IMR-90 (cell line): ENCODE results near the gene AKAP6. TPM values are rescaled to one million over a fixed set of nuclear protein-coding genes. Genes with fewer than 3 reads are reported as not detected.

Experiments
- ATAC-seq: fragments of 200-7000 bp; cut with Tn5 transposase; 2 replicates; pipeline ENCODE4 v1.9.1; 2020; ENCODE audit warnings: low read depth, mild to moderate bottlenecking, moderate library complexity
- BruUV-seq: library from RNA; stranded (reverse); fragments of 400-500 nt; replicated peaks from 2 replicates; lab custom pipeline; 2021; lab: Mats Ljungman, UMichigan
- CTCF ChIA-PET: fragments of 300-600 bp; formaldehyde crosslinking; extraction: SDS; loops from one replicate; lab custom pipeline; 2021; ENCODE audit warnings: antibody characterized with exemption; lab: Yijun Ruan, JAX
- POLR2A ChIA-PET: fragments of 300-600 bp; sonication (Branson Sonifier 250); formaldehyde crosslinking; loops from one replicate; lab custom pipeline; 2022; ENCODE audit warnings: antibody characterized with exemption; ENCODE audit not compliant: unreplicated experiment; lab: Charles Lee
- DNase-seq: peaks from one replicate; pipeline ENCODE4 v3.0.0; 2013
- H2AFZ ChIP-seq: replicated peaks from 2 replicates; pipeline ENCODE3; 2013; ENCODE audit warnings: low read length, mild to moderate bottlenecking; ENCODE audit not compliant: poor library complexity
- H2AK5ac ChIP-seq: 2 replicates; pipeline ENCODE4 v1.6.1; 2013; ENCODE audit warnings: low read depth, low read length, inconsistent platforms
- H2AK9ac ChIP-seq: replicated peaks from 2 replicates; pipeline ENCODE3; 2013; ENCODE audit warnings: mild to moderate bottlenecking, low read depth, low read length, moderate library complexity; ENCODE audit not compliant: poor library complexity
- H2BK120ac ChIP-seq: 2 replicates; pipeline ENCODE4 v1.6.1; 2013; ENCODE audit warnings: low read depth, low read length, inconsistent platforms
- H2BK15ac ChIP-seq: 3 replicates; pipeline ENCODE4 v1.6.1; 2013; ENCODE audit warnings: low read depth, low read length, inconsistent platforms
- H2BK20ac ChIP-seq: 2 replicates; pipeline ENCODE4 v1.6.1; 2013; ENCODE audit warnings: low read depth, mild to moderate bottlenecking, inconsistent platforms, low read length, moderate library complexity
- H2BK5ac ChIP-seq: 2 replicates; pipeline ENCODE4 v1.6.1; 2013; ENCODE audit warnings: mild to moderate bottlenecking, low read depth, low read length, inconsistent platforms; ENCODE audit not compliant: poor library complexity, severe bottlenecking
- H3K14ac ChIP-seq: replicated peaks from 2 replicates; pipeline ENCODE4 v1.6.1; 2013; ENCODE audit warnings: low read depth, low read length, inconsistent platforms
- H3K18ac ChIP-seq: 2 replicates; pipeline ENCODE4 v1.6.1; 2013; ENCODE audit warnings: low read depth, low read length, control low read depth
- H3K23ac ChIP-seq: 2 replicates; pipeline ENCODE4 v1.6.1; 2013; ENCODE audit warnings: low read depth, low read length, inconsistent platforms
- H3K27ac ChIP-seq: 2 replicates; pipeline ENCODE4 v1.5.1; 2013; ENCODE audit warnings: mild to moderate bottlenecking, control low read depth, low read length; ENCODE audit not compliant: insufficient read depth
- H3K27me3 ChIP-seq: 2 replicates; pipeline ENCODE4 v1.6.1; 2013; ENCODE audit warnings: low read length; ENCODE audit not compliant: control insufficient read depth, insufficient read depth
- H3K36me3 ChIP-seq: 2 replicates; pipeline ENCODE4 v1.6.1; 2013; ENCODE audit warnings: low read length, mixed read lengths; ENCODE audit not compliant: control insufficient read depth, insufficient read depth
- H3K4ac ChIP-seq: 2 replicates; pipeline ENCODE4 v1.6.1; 2013; ENCODE audit warnings: low read depth, low read length, inconsistent platforms
- H3K4me1 ChIP-seq: 2 replicates; pipeline ENCODE4 v1.6.1; 2013; ENCODE audit warnings: low read length, mixed read lengths; ENCODE audit not compliant: control insufficient read depth, insufficient read depth
- H3K4me2 ChIP-seq: 2 replicates; pipeline ENCODE4 v1.6.1; 2013; ENCODE audit warnings: low read depth, mild to moderate bottlenecking, control low read depth, low read length, moderate library complexity
- H3K4me3 ChIP-seq: 2 replicates; pipeline ENCODE4 v1.5.1; 2013; ENCODE audit warnings: low read depth, mild to moderate bottlenecking, control low read depth, low read length, moderate library complexity; ENCODE audit not compliant: insufficient read depth
- H3K56ac ChIP-seq: 2 replicates; pipeline ENCODE4 v1.6.1; 2013; ENCODE audit warnings: low read length, inconsistent platforms; ENCODE audit not compliant: insufficient read depth; ENCODE audit errors: extremely low read depth
- H3K79me1 ChIP-seq, 2 experiments: 2 replicates each; pipeline ENCODE4 v1.6.1; 2013; ENCODE audit warnings: low read length in 2 of 2, inconsistent platforms in 1 of 2, low read depth in 1 of 2
- H3K9ac ChIP-seq: 2 replicates; pipeline ENCODE4 v1.6.1; 2013; ENCODE audit warnings: low read depth, low read length, control low read depth
- H3K9me1 ChIP-seq: 2 replicates; pipeline ENCODE4 v1.6.1; 2013; ENCODE audit warnings: low read length, inconsistent platforms; ENCODE audit not compliant: insufficient read depth
- H3K9me3 ChIP-seq: 2 replicates; pipeline ENCODE4 v1.6.1; 2013; ENCODE audit warnings: low read length; ENCODE audit not compliant: control insufficient read depth, insufficient read depth
- H4K20me1 ChIP-seq: 2 replicates; pipeline ENCODE4 v1.6.1; 2013; ENCODE audit warnings: low read length, inconsistent platforms; ENCODE audit not compliant: insufficient read depth
- H4K5ac ChIP-seq: 2 replicates; pipeline ENCODE4 v1.6.1; 2013; ENCODE audit warnings: mild to moderate bottlenecking, low read depth, low read length, control low read depth
- H4K8ac ChIP-seq, 2 experiments: 2 replicates each; pipeline ENCODE4 v1.6.1; 2013; ENCODE audit warnings: low read depth in 2 of 2, low read length in 2 of 2, control low read depth in 1 of 2, inconsistent platforms in 1 of 2
- H4K91ac ChIP-seq: 2 replicates; pipeline ENCODE4 v1.6.1; 2013; ENCODE audit warnings: low read depth, low read length, inconsistent platforms; ENCODE audit not compliant: insufficient read depth
- BHLHE40 ChIP-seq: fragments of 150-350 bp; IDR thresholded peaks from 2 replicates; pipeline ENCODE4 v1.6.1; 2016; ENCODE audit warnings: mild to moderate bottlenecking, low read depth, low read length
- CEBPB ChIP-seq: IDR thresholded peaks from 2 replicates; pipeline ENCODE4 v1.6.1; 2012; ENCODE audit warnings: low read depth, low read length, improper control_type of control experiment
- CHD1 ChIP-seq: IDR thresholded peaks from 2 replicates; pipeline ENCODE4 v1.6.1; 2012; ENCODE audit warnings: low read depth, low read length, improper control_type of control experiment
- CTCF ChIP-seq: conservative IDR thresholded peaks from 2 replicates; pipeline ENCODE4 v1.5.1; 2012; ENCODE audit warnings: mild to moderate bottlenecking, low read depth, low read length, improper control_type of control experiment
- ELK1 ChIP-seq: fragments of 150-350 bp; IDR thresholded peaks from 2 replicates; pipeline ENCODE4 v1.6.1; 2016; ENCODE audit warnings: low read depth, mild to moderate bottlenecking, low read length, moderate library complexity, borderline replicate concordance
- MXI1 ChIP-seq: IDR thresholded peaks from 2 replicates; pipeline ENCODE4 v1.6.1; 2012; ENCODE audit warnings: low read depth, mild to moderate bottlenecking, low read length, moderate library complexity, borderline replicate concordance
- RCOR1 ChIP-seq: IDR thresholded peaks from 2 replicates; pipeline ENCODE4 v1.6.1; 2012; ENCODE audit warnings: mild to moderate bottlenecking, low read length, improper control_type of control experiment; ENCODE audit not compliant: insufficient replicate concordance
- USF2 ChIP-seq: fragments of 150-350 bp; IDR thresholded peaks from 2 replicates; pipeline ENCODE4 v1.6.1; 2017; ENCODE audit warnings: mild to moderate bottlenecking, antibody characterized with exemption, low read length, low read depth
- WGBS, 2 experiments: methylation state at CpG; one replicate each; pipeline versions ENCODE4 v1.1.5 to v1.1.7; 2013; ENCODE audit warnings: missing lambda C conversion rate in 2 of 2; ENCODE audit not compliant: insufficient read length in 1 of 2; ENCODE audit errors: extremely low coverage in 2 of 2; 5-methylcytosine and 5-hydroxymethylcytosine counted together
- dilution Hi-C: fragments of 300-500 bp; cut with HindIII; formaldehyde crosslinking; loops from one replicate; pipeline ENCODE4 v1.14.3; 2018; ENCODE audit warnings: low sequenced_read_pairs; ENCODE audit not compliant: unreplicated experiment
- in situ Hi-C: fragments of 300-500 bp; cut with MboI; formaldehyde crosslinking; loops from 3 replicates; pipeline ENCODE4 v1.14.3; 2019; ENCODE audit warnings: low sequenced_read_pairs, inconsistent platforms, mixed read lengths
- intact Hi-C: fragments of 100-400 bp; cut with micrococcal nuclease; formaldehyde crosslinking; loops from 2 replicates; pipeline ENCODE4 v1.10.0; 2022
- polyA plus RNA-seq, 3 experiments: library from polyadenylated mRNA; depleted of rRNA; stranded (reverse); fragments of >200 nt; gene quantifications; 2 replicates each; pipeline ENCODE4 v1.2.3, GENCODE V29; 2012; ENCODE audit warnings: low replicate concordance in 1 of 3
- total RNA-seq: library from RNA; depleted of rRNA; stranded (reverse); fragments of >200 nt; gene quantifications from 2 replicates; pipeline ENCODE4 v1.2.3, GENCODE V29; 2012

The AKAP6 gene
- total and polyA plus RNA-seq, 2 of the 4 experiments (the other 2 are of a cell fraction): 0.22 to 1.6 TPM

GRCh38 chr14:32677129-32677780 is 348.2 kb downstream of the AKAP6 start:
- no peak overlapping the region for H4K5ac ChIP-seq
- no peak overlapping the region for H2BK120ac ChIP-seq
- TF ChIP-seq MXI1: no peak
- TF ChIP-seq ELK1: no peak
- no peak for TF ChIP-seq BHLHE40
- TF ChIP-seq CEBPB: no peak
- no peak for TF ChIP-seq RCOR1
- TF ChIP-seq CHD1: no peak
- no peak for TF ChIP-seq CTCF
- no peak for TF ChIP-seq USF2
- no peak overlapping the region for H3K14ac ChIP-seq
- no peak overlapping the region for H3K4me2 ChIP-seq
- no TSS peak for BruUV-seq
- H3K4ac ChIP-seq: no peak overlapping the region
- no peak overlapping the region for H2BK5ac ChIP-seq
- no peak overlapping the region for H4K8ac ChIP-seq
- no peak overlapping the region for H3K4me3 ChIP-seq
- intact Hi-C loops (no loop called here), dilution Hi-C loops (no loop called here), in situ Hi-C loops (no loop called here)
- no peaks in the 10 kb centered on the region for H3K36me3 ChIP-seq
- H2BK20ac ChIP-seq: no peak overlapping the region
- peaks cover 2% of the 10 kb centered on the region; the same call in 1 of the 2 replicates for H3K27me3 ChIP-seq
- no peaks in the 10 kb centered on the region for H3K4me1 ChIP-seq
- no peak for ATAC-seq
- H3K18ac ChIP-seq: no peak overlapping the region
- H3K9ac ChIP-seq: no peak overlapping the region
- H3K79me1 ChIP-seq: no peaks in the 10 kb centered on the region
- H2AK9ac ChIP-seq: no peak overlapping the region
- no peaks in the 10 kb centered on the region for H3K9me1 ChIP-seq
- no CpG with 5 or more reads among the region's 5 CpGs for WGBS, 2 experiments
- POLR2A ChIA-PET: no interaction called here
- H2AK5ac ChIP-seq: no peak overlapping the region
- DNase-seq: no peak
- no peaks in the 10 kb centered on the region for H3K9me3 ChIP-seq
- no peak overlapping the region for H3K27ac ChIP-seq
- H2BK15ac ChIP-seq: no peak overlapping the region
- H2AFZ ChIP-seq: no peak overlapping the region
- H4K91ac ChIP-seq: no peak overlapping the region
- CTCF ChIA-PET: interaction anchor here (1.1 kb wide), 1 partner anchor 142 kb away, joined by 3 read pairs; no protein-coding TSS in a partner anchor
- no peaks in the 10 kb centered on the region for H4K20me1 ChIP-seq
- no peak overlapping the region for H3K56ac ChIP-seq
- no peak overlapping the region for H3K23ac ChIP-seq
